ENCODE results near the gene PNPO.

- TF ChIP-seq, protein P1, sequence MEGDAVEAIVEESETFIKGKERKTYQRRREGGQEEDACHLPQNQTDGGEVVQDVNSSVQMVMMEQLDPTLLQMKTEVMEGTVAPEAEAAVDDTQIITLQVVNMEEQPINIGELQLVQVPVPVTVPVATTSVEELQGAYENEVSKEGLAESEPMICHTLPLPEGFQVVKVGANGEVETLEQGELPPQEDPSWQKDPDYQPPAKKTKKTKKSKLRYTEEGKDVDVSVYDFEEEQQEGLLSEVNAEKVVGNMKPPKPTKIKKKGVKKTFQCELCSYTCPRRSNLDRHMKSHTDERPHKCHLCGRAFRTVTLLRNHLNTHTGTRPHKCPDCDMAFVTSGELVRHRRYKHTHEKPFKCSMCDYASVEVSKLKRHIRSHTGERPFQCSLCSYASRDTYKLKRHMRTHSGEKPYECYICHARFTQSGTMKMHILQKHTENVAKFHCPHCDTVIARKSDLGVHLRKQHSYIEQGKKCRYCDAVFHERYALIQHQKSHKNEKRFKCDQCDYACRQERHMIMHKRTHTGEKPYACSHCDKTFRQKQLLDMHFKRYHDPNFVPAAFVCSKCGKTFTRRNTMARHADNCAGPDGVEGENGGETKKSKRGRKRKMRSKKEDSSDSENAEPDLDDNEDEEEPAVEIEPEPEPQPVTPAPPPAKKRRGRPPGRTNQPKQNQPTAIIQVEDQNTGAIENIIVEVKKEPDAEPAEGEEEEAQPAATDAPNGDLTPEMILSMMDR (IDR thresholded peaks at IDR 0.05; ENCODE audit: insufficient read depth, low read length, poor library complexity, severe bottlenecking), result no peak
- TF ChIP-seq EZH2phosphoT487 (conservative IDR thresholded peaks at IDR 0.05; ENCODE audit: low read length), result no peak
Measured at GRCh38 chr17:47993031-47993564, 51.7 kb downstream of the PNPO start.

All from SU-DHL-6 (cell line).